ENCODE results near the gene KDM5C.

Gene KDM5C

GRCh38 chrX:53159184-53159583 is 65.8 kb downstream of the KDM5C start:
- H3K36me3 ChIP-seq (replicated peaks), result no peaks in the 10 kb centered on the region
- no peak overlapping the region for H3K4me3 ChIP-seq (ENCODE audit: low read depth, low read length)
- no peak for TF ChIP-seq CTCF (IDR thresholded peaks at IDR 0.05; ENCODE audit: low read depth, low read length, missing control alignments)
- DNase-seq, result no peak
- H3K27ac ChIP-seq, result no peak overlapping the region
- H3K27me3 ChIP-seq (replicated peaks), result no peaks in the 10 kb centered on the region
- in situ Hi-C loops (cut with HindIII; ENCODE audit: low pct_ligation_motif_present, low sequenced_read_pairs), result no loop called here

GRCh38 chrX:53156207-53156596 is 68.8 kb downstream of the KDM5C start:
- Histone ChIP-seq H3K27me3 (replicated peaks) (no peaks in the 10 kb centered on the region), H3K27ac (no peak overlapping the region), H3K36me3 (replicated peaks) (no peaks in the 10 kb centered on the region), H3K4me3 (ENCODE audit: low read depth, low read length) (no peak overlapping the region)
- no peak for TF ChIP-seq CTCF (IDR thresholded peaks at IDR 0.05; ENCODE audit: low read depth, low read length, missing control alignments)
- in situ Hi-C loops (cut with HindIII; ENCODE audit: low pct_ligation_motif_present, low sequenced_read_pairs), result no loop called here
- DNase-seq, result no peak

- H3K36me3 ChIP-seq (replicated peaks), result no peaks in the 10 kb centered on the region
- in situ Hi-C loops (cut with HindIII; ENCODE audit: low pct_ligation_motif_present, low sequenced_read_pairs), result no loop called here
- no peak overlapping the region for H3K4me3 ChIP-seq (ENCODE audit: low read depth, low read length)
- TF ChIP-seq CTCF (IDR thresholded peaks at IDR 0.05; ENCODE audit: low read depth, low read length, missing control alignments), result no peak
- DNase-seq, result no peak
- no peak overlapping the region for H3K27ac ChIP-seq
- no peaks in the 10 kb centered on the region for H3K27me3 ChIP-seq (replicated peaks)
These were observed 69.3 kb downstream of the KDM5C start for GRCh38 chrX:53155512-53156206.

- no peak for DNase-seq
- H3K27me3 ChIP-seq (replicated peaks), result no peaks in the 10 kb centered on the region
- no peak overlapping the region for H3K27ac ChIP-seq
- in situ Hi-C loops (cut with HindIII; ENCODE audit: low pct_ligation_motif_present, low sequenced_read_pairs), result no loop called here
- H3K36me3 ChIP-seq (replicated peaks), result no peaks in the 10 kb centered on the region
- H3K4me3 ChIP-seq (ENCODE audit: low read depth, low read length), result no peak overlapping the region
- no peak for TF ChIP-seq CTCF (IDR thresholded peaks at IDR 0.05; ENCODE audit: low read depth, low read length, missing control alignments)
These were observed 71.4 kb downstream of the KDM5C start for GRCh38 chrX:53153581-53153980.
